HepG2 (cell line): ENCODE results near the gene QTRT2. TPM values are rescaled to one million over a fixed set of nuclear protein-coding genes. Genes with fewer than 3 reads are reported as not detected.

ENCODE experiments used
- ATAC-seq: fragments of 200-7000 bp; cut with Tn5 transposase; 3 replicates; pipeline ENCODE4 v1.9.1; 2020; ENCODE audit warnings: mild to moderate bottlenecking, moderate library complexity
- BruUV-seq: library from RNA; stranded (reverse); fragments of 400-500 nt; replicated peaks from 2 replicates; lab custom pipeline; 2021; lab: Mats Ljungman, UMichigan
- CTCF ChIA-PET: fragments of 300-600 bp; formaldehyde crosslinking; extraction: SDS; loops from one replicate; lab custom pipeline; 2021; ENCODE audit warnings: low total read pairs, inconsistent platforms, low intra/inter-chr PET ratio; lab: Yijun Ruan, JAX
- POLR2A ChIA-PET: fragments of 350-600 bp; sonication (Branson Sonifier 250); formaldehyde crosslinking; loops from one replicate; lab custom pipeline; 2020; ENCODE audit warnings: antibody characterized with exemption, inconsistent platforms; lab: Yijun Ruan, JAX
- DNase-seq: peaks from one replicate; pipeline ENCODE4 v3.0.0-alpha.2; 2015; ENCODE audit warnings: low spot score
- FAIRE-seq: peaks from 3 replicates; lab custom pipeline; 2011; peaks lifted over from hg19 to GRCh38; lab: Jason Lieb, UNC
- H2AFZ ChIP-seq: one replicate; pipeline ENCODE4 v1.6.1; 2011; ENCODE audit warnings: low read length, inconsistent platforms
- H3K27ac ChIP-seq: fragments of 300-600 bp; 3 replicates; pipeline ENCODE4 v1.8.0; 2011; ENCODE audit warnings: mixed run types, mild to moderate bottlenecking, mixed read lengths, low read length, inconsistent platforms; ENCODE audit not compliant: insufficient read depth; ENCODE audit errors: extremely low read length
- H3K27me3 ChIP-seq, 2 experiments: fragments of 200-600 bp in 1 of 2; 2 replicates in 1 of 2; 3 replicates in 1 of 2; pipeline versions ENCODE4 v1.6.0 to v1.8.0; 2011; ENCODE audit warnings: low read length in 2 of 2, mild to moderate bottlenecking in 2 of 2, moderate library complexity in 2 of 2, inconsistent platforms in 1 of 2; ENCODE audit not compliant: insufficient read depth in 2 of 2, control insufficient read depth in 1 of 2
- H3K36me3 ChIP-seq, 2 experiments: fragments of 200-600 bp in 1 of 2; replicated peaks in 1 of 2; 2 replicates in 1 of 2; 3 replicates in 1 of 2; pipeline versions ENCODE4 v1.5.1 to v1.8.0; 2011; ENCODE audit warnings: low read length in 2 of 2, inconsistent platforms in 1 of 2; ENCODE audit not compliant: insufficient read depth in 2 of 2, control insufficient read depth in 1 of 2
- H3K4me1 ChIP-seq: 2 replicates; pipeline ENCODE4 v1.5.1; 2012; ENCODE audit warnings: low read length, inconsistent platforms; ENCODE audit not compliant: insufficient read depth
- H3K4me2 ChIP-seq: 2 replicates; pipeline ENCODE4 v1.6.0; 2011; ENCODE audit warnings: low read depth, low read length, inconsistent platforms
- H3K4me3 ChIP-seq, 3 experiments: fragments of 200-600 bp in 1 of 3; sonication (generic), shearing (Covaris generic) in 1 of 3; replicated peaks in 1 of 3; 2 replicates each; pipeline ENCODE4 v1.5.1; 2011 to 2016; ENCODE audit warnings: low read length in 3 of 3, inconsistent platforms in 2 of 3, low read depth in 2 of 3, mild to moderate bottlenecking in 2 of 3, control low read depth in 1 of 3, mixed read lengths in 1 of 3; ENCODE audit not compliant: insufficient read depth in 1 of 3
- H3K79me2 ChIP-seq: one replicate; pipeline ENCODE4 v1.6.1; 2011; ENCODE audit warnings: low read length, inconsistent platforms; ENCODE audit not compliant: insufficient read depth
- H3K9ac ChIP-seq: 2 replicates; pipeline ENCODE4 v1.6.0; 2011; ENCODE audit warnings: mild to moderate bottlenecking, low read depth, low read length, inconsistent platforms; ENCODE audit not compliant: insufficient read depth
- H3K9me3 ChIP-seq: 2 replicates; pipeline ENCODE4 v1.5.1; 2012; ENCODE audit warnings: mild to moderate bottlenecking, low read length
- H4K20me1 ChIP-seq: 2 replicates; pipeline ENCODE4 v1.6.0; 2011; ENCODE audit warnings: inconsistent platforms, mild to moderate bottlenecking, low read length, moderate library complexity; ENCODE audit not compliant: insufficient read depth
- ARID5B ChIP-seq: IDR thresholded peaks from 2 replicates; pipeline ENCODE4 v1.4.0; 2020; ENCODE audit warnings: mild to moderate bottlenecking, missing genetic modification reagents
- KMT2B ChIP-seq: IDR thresholded peaks from 2 replicates; pipeline ENCODE4 v1.6.1; 2016; ENCODE audit warnings: missing genetic modification reagents, missing compliant biosample characterization
- MZF1 ChIP-seq: sonication (generic); formaldehyde crosslinking; IDR thresholded peaks from 2 replicates; pipeline ENCODE4 v1.8.1; 2023; ENCODE audit warnings: mild to moderate bottlenecking, missing genetic modification reagents, borderline replicate concordance
- RARG ChIP-seq: sonication (generic); formaldehyde crosslinking; IDR thresholded peaks from 2 replicates; pipeline ENCODE4 v1.4.0; 2020; ENCODE audit warnings: low read depth, mild to moderate bottlenecking, missing genetic modification reagents
- ZNF563 ChIP-seq: sonication (generic); formaldehyde crosslinking; IDR thresholded peaks from 2 replicates; pipeline ENCODE4 v1.8.0; 2022; ENCODE audit warnings: mild to moderate bottlenecking, moderate library complexity, missing genetic modification reagents
- WGBS: methylation state at CpG from one replicate; pipeline ENCODE4 v1.1.6; 2017; ENCODE audit warnings: low lambda C conversion rate; 5-methylcytosine and 5-hydroxymethylcytosine counted together
- in situ Hi-C: cut with HindIII; loops from 2 replicates; pipeline ENCODE4 v1.10.0; 2017; ENCODE audit warnings: low pct_unique_long_range_greater_than_20kb; ENCODE audit not compliant: extremely low pct_ligation_motif_present
- intact Hi-C: fragments of 100-400 bp; cut with micrococcal nuclease; formaldehyde crosslinking; loops from one replicate; pipeline ENCODE4 v1.10.0; 2022; ENCODE audit not compliant: unreplicated experiment
- polyA plus RNA-seq, 8 experiments: library from polyadenylated mRNA; depleted of rRNA in 3 of 8; stranded (reverse) in 7 of 8; unstranded in 1 of 8; fragments of >200 nt; fragmentation: Illumina TruSeq in 4 of 8; extraction: Trizol in 4 of 8; gene quantifications; 2 replicates each; pipeline versions ENCODE4 v1.2.1 to v1.2.3, GENCODE V29; 2011 to 2016; ENCODE audit warnings: low read depth in 4 of 8, missing spikeins in 1 of 8, mixed read lengths in 1 of 8; ENCODE audit not compliant: insufficient read depth in 1 of 8
- total RNA-seq, 5 experiments: library from RNA; depleted of rRNA; stranded (reverse); fragments of >200 nt; fragmentation: Illumina TruSeq; extraction: Trizol; gene quantifications; 2 replicates each; pipeline ENCODE4 v1.2.3, GENCODE V29; 2016; ENCODE audit warnings: low read depth in 1 of 5

Gene QTRT2
- total and polyA plus RNA-seq, 2 of the 13 experiments (the other 11 are each of a cell fraction or from before 2014, with no cell fraction given): 7.1 to 33.4 TPM

- Histone ChIP-seq H3K9me3 (no peaks in the 10 kb centered on the region), H3K27me3 (no peaks in the 10 kb centered on the region; a peak in 1 of 5 replicates), H3K79me2 (no peaks in the 10 kb centered on the region), H2AFZ (no peak overlapping the region), H3K9ac (no peak overlapping the region), H3K36me3 (no peaks in the 10 kb centered on the region), H3K4me2 (no peak overlapping the region), H4K20me1 (no peaks in the 10 kb centered on the region), H3K4me3 (no peak overlapping the region), H3K4me1 (no peaks in the 10 kb centered on the region), H3K27ac (no peak overlapping the region)
- ChIA-PET POLR2A (no interaction called here), CTCF (no interaction called here)
- intact Hi-C loops: no loop called here
- BruUV-seq: no TSS peak
- in situ Hi-C loops: no loop called here
- no peak for FAIRE-seq
- TF ChIP-seq RARG (CRISPR knock-in tag) (no peak), MZF1 (CRISPR knock-in tag) (no peak), KMT2B (CRISPR knock-in tag) (no peak), ARID5B (CRISPR knock-in tag) (no peak), ZNF563 (CRISPR knock-in tag) (no peak)
- ATAC-seq: no peak
- DNase-seq: no peak
- WGBS: 31% methylated on average over 1 of the region's 1 CpG
Observed at GRCh38 chr3:114128231-114128630, 71.7 kb downstream of the QTRT2 start.
